HS-5 (cell line): ENCODE data around the gene PEAR1.

Experiments
- DNase-seq: peaks from one replicate; pipeline ENCODE4 v3.0.0-alpha.2; 2012; ENCODE audit warnings: low read depth

Gene PEAR1

GRCh38 chr1:156882543-156882942 is 11.0 kb upstream of the PEAR1 start:
- DNase-seq = no peak

GRCh38 chr1:156883919-156884318 is 9.6 kb upstream of the PEAR1 start:
- no peak for DNase-seq

- DNase-seq = no peak
Measured at GRCh38 chr1:156884560-156885184, 8.8 kb upstream of the PEAR1 start.

GRCh38 chr1:156885314-156885713 is 8.2 kb upstream of the PEAR1 start:
- no peak for DNase-seq

GRCh38 chr1:156885880-156886355 is 7.6 kb upstream of the PEAR1 start:
- DNase-seq = no peak

- no peak for DNase-seq
Measured at GRCh38 chr1:156886583-156887281, 6.8 kb upstream of the PEAR1 start.

GRCh38 chr1:156887317-156887716 is 6.2 kb upstream of the PEAR1 start:
- no peak for DNase-seq

GRCh38 chr1:156887734-156888133 is 5.8 kb upstream of the PEAR1 start:
- no peak for DNase-seq

- peak; percentile 50 for DNase-seq
Measured at GRCh38 chr1:156889802-156890580, 3.5 kb upstream of the PEAR1 start.

GRCh38 chr1:156892190-156893047 is 1.1 kb upstream of the PEAR1 start:
- DNase-seq = no peak

- no peak for DNase-seq
Measured at GRCh38 chr1:156894001-156894400, 483 bp downstream of the PEAR1 start.

- DNase-seq = no peak
Measured at GRCh38 chr1:156894711-156895454, 1.4 kb downstream of the PEAR1 start.

- DNase-seq = no peak
Measured at GRCh38 chr1:156895455-156895812, 1.9 kb downstream of the PEAR1 start.

GRCh38 chr1:156895927-156896326 is 2.4 kb downstream of the PEAR1 start:
- DNase-seq = no peak

- peak; percentile 91 for DNase-seq
Measured at GRCh38 chr1:156896490-156897033, 3.0 kb downstream of the PEAR1 start.

- peak; percentile 56 for DNase-seq
Measured at GRCh38 chr1:156897078-156897825, 3.7 kb downstream of the PEAR1 start.

GRCh38 chr1:156898161-156898566 is 4.6 kb downstream of the PEAR1 start:
- no peak for DNase-seq

- no peak for DNase-seq
Measured at GRCh38 chr1:156898971-156899664, 5.6 kb downstream of the PEAR1 start.

- DNase-seq = no peak
Measured at GRCh38 chr1:156899956-156900718, 6.6 kb downstream of the PEAR1 start.
